G401.6 (cell line): ENCODE results near the gene KRTAP3-3.
"Not testable (repeated sequence)": the region's sequence is repeated elsewhere in the genome, so short reads cannot be mapped to it uniquely, and the experiment has no call there.

Source experiments
- FAIRE-seq: peaks from 2 replicates; lab custom pipeline; 2012; peaks lifted over from hg19 to GRCh38; lab: Jason Lieb, UNC

KRTAP3-3 gene

DNA sequence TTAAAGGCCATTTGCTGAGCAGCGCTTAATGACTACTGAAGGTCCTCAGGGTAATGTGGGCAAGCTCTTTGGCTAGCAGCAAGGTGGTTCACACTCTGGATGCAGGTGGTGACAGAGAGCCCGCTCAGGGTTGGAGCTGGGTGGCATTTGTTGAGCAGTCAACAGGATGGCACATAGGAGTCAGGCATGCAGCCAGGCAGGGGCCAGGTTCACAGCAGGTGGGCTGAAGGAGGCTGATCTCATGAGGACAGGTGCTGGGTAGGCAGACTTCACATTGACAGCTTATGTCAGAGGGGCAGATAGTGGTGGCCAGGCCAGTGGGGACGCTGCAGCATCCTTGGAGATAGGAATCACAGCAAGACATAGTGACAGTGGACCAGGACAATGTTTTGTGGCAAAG is 10.4 kb upstream of the KRTAP3-3 start:
- FAIRE-seq: no peak

DNA sequence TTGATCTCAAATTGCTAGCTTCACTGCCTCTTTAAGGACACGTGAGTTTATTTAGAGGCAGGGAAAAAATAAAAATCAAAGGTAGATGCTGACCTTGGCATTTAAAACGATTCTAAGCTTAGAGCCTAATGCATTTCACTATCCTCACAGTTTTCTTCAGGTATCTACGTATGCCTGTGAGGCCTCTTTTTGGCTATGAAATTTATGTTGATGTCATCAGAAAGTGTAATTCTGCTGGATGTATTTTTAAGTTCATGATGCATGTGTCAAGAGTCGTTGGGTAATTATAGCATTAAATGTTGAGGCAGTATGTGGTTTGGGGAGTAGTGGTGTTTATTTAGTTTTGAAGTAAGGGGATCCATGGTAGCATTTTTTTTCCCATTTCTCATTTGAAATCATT is 10.0 kb upstream of the KRTAP3-3 start:
- no peak for FAIRE-seq

DNA sequence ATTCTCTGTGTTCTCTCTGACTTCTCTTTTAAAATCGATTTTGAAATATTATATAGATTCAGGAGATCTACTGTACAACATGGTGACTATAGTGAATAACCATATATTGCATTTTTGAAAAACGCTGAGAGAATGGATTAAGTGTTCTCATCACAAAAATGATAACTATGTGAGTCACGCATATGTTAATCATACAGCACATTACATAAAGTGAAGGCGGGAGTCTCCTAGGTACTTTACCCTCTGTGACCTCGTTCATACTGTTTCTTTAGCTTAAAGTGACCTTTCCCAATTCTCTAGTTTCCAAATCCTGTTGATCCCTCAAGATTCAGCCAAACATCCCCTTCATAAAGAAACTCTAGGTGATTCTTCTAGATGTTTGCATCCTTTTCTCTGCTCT is 8.8 kb upstream of the KRTAP3-3 start:
- FAIRE-seq: no peak

DNA sequence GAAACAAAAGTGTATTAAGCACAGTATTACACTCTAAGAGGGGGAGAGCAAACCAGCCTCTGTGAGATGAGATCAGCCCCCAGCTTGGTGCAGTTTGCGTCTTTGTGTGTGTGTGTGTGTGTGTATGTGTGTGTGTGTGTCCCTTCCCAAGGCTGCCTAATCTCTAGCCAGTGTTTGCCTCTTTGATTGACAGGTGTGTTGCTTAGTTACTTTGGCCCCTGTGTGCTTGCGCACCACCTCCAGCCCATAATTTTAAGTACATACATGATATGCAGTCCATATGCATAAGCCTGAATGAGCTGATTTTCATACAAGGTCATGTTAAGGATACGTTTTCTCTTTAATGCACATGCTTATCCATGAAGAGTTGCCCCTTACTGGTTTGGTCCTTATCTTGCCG is 7.8 kb upstream of the KRTAP3-3 start:
- FAIRE-seq: no peak

DNA sequence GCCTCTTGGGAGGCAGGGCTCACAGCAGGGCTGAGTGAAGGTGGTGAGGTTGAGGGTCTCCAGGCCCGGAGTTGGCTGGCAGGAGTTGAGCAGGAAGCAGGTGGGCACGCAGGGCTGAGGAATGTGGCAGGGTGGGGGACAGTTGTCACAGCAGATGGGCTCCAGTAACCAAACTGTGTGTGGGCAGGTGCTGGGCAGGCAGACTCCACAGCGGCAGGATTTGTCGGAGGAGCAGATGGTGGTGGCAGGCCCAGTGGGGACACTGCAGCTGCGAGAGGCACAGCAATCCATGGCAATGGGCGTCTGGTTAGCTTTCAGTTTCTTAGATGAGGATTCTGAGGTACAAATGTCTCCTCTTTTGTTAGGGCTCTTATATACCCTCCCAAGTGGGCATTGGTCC is 5.6 kb upstream of the KRTAP3-3 start, which contains the start of gene KRTAP3-2:
KRTAP3-2 (minus strand) TSS at position 344 of the 400 bp plus-strand sequence; CDS start at position 291, 53 bp downstream.
- FAIRE-seq: not testable (repeated sequence)

DNA sequence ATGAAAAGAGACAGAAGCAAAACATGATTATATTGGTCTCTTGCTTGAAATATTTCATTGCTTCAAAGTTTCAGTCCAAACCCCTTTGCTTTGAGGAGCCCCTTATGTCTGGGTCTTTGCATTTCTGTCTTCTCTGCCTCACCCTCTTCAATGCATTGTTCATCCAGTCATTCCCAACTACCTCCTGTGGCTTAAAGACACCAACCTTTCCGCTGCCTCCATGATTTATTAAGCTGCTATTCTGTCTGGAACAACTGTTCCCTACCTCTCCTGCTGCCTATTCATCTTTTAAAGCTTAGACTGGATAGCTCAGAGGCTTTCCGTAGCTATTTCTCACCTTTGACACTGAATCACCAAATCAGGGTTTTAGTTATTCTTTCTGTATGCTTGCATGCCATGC is 3.4 kb upstream of the KRTAP3-3 start:
- no peak for FAIRE-seq

DNA sequence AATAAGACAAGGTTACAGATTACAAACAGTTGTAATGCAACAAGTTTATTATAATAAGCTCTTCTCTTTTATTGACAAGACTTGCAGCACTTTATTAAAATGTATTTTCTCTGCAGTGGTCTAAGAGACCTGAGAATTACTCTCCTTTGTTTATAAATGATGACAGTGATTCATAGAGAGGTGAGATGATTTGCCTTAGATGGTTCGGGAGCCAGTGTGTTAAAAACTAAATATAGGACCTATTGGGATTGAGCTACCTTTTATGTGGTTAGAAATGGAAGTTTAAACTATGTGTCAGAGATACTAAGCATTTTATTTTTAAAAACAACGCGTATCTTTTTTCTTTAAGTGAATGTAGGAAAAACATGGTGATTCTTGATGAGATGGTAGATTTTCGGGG is 2.9 kb upstream of the KRTAP3-3 start:
- no peak for FAIRE-seq

DNA sequence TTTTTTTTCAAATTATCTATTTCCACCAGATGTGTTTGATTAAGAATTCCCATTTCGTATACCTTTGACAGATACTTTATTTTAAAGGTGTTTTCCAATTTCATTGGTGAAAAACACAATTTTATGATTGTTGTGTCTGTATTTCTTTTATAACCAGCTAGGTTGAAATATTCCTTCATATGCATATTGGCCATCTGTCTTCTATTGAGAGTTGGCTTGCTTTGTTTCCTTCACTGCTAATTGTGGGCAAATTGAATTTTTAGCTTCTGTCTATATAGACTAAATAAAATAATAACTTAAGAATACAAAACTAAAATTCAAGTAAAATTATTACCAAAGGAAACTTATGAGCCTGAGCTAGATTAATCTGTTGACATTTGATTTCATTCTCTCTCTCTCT is 1.2 kb upstream of the KRTAP3-3 start:
- no peak for FAIRE-seq

DNA sequence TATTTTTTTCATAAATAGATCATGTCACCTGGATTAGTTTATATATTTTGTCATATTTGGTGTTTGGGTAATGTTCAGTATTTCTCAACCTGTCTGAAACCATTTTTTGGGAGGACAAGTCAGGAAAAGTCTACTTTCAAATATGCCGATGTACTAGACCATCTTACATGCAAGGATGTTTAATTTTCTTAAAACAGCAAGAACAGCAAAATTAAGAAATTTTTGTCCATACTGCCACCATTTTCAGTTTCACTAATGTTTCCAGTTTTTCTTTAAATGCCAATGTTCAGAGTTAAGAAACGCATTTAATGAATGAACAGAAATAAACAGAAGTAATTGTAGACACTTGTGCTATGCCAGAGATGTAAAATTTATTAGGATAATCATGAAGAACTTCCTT is 880 bp downstream of the KRTAP3-3 start:
- FAIRE-seq: no peak

DNA sequence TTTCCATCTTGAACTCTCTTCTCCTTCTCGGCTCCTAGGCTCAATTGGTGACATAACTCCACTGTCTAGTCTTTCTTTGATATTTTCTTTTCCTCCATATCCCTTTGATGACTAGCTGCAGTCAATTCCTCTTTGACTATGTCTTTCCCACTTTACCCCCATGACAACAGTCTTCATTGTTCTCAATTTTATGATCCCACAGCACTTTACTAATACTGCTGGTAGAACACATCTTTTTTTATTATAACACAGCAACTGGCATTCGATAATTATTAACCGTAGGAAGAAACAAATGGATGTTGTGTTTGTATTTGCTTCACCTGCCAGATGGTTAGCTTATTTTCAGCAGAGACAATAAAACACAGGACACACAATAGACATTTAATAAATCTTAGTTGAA is 1.3 kb downstream of the KRTAP3-3 start:
- no peak for FAIRE-seq

DNA sequence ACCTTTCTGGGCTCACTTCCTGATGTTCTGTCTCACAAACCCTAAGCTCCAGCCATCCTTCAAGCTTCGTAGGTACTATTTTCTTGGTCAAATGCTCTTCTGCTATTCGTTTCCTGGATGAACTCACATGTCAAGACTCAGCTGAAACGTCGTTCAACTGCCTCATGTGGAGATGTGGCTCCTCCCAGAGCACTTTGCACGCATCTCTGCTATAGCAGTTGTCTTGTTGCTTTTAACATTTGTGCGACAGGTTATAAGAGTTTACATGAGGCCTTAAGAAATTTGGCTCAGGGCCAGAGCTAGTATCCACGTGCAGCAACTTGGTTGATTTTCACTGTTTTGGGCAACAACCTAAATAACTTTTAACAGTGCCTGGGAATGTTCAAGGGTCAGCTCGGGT is 7.0 kb downstream of the KRTAP3-3 start:
- no peak for FAIRE-seq

DNA sequence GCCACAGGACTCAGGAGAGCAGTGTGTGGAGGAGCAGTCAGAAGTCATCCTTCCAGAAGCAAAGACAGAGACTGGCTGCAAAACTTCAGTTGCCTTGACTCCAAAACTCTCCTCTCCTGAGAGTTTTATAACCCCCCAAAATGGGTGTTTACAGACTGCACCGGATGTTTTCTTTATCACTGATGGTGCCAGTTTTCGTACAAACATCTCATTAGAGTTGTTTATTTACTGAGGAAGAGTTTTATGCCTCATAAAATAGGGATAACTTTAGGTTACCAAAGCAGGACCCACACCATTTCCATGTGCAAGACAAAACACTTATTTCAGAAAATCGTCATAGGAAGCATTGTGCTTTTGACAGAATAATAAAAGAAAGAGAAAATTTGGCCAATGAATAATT is 9.7 kb downstream of the KRTAP3-3 start, which contains the start of gene KRT40:
KRT40 (minus strand) TSS at position 101 of the 400 bp plus-strand sequence; CDS start at position 48, 53 bp downstream.
- FAIRE-seq: no peak

DNA sequence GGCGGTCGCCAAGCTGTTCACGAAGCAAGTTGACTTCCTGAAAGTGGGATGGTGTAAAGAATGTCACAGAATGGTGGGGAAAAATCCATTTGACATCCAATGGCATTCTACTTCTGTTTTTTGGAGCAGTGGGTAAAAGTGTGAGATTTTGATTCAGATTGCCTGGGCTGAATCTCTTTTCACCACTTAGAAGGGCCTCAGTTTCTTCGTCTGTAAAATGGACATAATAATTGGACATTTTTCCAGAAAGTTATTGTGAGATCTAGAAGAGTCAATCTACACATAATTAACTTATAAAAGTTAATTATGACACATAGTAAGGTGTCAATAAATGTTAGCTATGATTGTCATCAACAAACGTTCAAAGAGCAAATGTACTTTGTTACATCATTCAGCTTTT is 12.8 kb downstream of the KRTAP3-3 start:
- no peak for FAIRE-seq

DNA sequence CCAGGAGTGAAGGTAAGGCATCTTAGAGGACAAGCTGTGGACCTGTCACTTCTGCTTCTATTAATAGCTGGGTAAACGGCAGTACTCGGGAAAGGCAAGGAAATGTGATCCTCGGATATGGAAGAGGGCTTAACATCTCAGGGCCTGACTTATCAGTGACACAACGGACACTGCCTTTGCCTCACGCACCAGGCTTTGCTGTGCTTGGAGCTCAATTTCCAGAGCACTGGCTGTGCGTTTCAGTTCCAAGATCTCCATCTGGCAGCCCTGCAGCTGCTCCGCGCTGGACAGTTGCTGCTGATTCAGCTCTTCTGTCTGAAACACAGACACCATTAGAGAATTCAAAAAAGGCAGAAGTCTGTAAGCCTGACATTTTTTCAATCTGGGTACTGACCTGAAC is 13.4 kb downstream of the KRTAP3-3 start:
- no peak for FAIRE-seq

DNA sequence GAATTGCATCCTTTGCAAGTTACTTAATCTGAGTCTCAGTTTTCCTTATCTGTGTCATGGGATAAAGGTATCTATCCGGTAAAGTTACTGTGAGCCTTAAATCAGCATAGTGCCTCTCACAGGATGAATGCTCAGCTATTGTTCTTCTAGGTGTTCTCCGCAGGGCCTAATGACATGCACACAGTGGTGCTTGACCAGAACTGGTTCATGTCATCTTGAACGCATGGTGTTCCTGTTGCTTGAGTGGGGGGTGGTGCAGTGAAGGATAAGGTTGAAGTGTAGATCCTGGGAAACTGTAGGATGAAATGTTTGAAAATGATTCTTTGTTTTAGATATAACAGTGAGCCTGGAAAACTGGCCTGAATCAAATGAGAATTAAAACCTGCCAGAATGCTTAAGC is 13.8 kb downstream of the KRTAP3-3 start:
- no peak for FAIRE-seq

DNA sequence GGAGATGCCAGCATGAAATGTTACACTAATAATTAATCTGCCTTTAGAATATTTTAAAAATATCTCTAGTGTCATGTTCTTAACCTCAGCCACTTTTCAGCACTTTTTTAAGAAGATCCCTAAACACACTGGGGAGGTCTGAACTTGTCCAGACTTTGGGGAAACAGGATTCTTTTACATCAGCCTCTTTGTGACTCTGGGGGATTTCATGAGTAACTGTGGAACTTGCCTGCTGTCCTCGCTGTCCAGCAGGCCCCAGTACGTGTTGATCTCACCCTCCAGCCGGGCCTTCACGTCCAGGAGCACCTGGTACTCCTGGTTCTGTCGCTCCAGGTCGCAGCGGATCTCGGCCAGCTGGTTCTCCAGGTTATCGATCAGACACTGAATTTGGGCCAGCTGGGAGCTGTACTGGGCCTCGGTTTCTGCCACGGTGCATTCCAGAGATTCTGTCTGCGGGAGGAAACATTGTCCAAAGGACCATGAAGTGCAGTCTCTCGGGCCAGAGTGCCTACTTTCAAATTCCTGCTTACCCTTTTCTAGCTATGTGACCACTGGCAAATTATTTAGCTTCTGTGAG is 15.3 kb downstream of the KRTAP3-3 start:
- no peak for FAIRE-seq

DNA sequence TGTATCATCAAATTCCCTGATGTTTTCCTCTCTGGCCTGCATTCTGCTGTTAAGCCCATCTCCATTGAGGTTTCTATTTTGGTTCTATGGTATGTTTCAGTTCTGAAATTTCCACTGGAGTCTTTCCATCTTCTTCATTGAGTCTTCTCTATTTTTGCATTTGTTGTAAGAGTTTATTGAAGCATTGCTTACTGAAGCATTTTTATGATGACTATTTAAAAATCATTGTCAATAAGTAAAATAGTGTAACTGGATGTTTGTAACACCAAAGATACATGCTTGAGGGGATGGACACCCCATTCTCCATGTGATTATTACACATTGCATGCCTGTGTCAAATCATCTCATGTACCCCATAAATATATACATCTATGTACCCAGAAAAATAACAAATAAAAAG is 18.4 kb downstream of the KRTAP3-3 start:
- FAIRE-seq: no peak

DNA sequence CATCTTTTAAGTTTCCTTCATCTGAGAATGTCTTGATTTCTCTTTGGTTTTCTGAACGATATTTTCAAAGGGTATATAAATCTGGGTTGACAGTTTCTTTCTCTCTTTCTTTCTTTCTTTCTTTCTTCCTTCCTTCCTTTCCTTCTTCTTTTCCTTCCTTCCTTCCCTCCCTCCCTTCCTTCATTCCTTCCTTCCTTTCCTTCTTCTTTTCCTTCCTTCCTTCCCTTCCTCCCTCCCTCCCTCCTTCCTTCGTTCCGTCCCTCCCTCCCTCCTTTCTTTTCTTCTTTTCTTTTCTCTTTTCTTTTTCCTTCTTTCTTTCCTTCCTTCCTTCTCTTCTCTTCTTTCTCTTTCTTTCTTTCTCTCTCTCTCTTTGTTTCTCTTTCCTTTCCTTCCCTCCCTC is 19.6 kb downstream of the KRTAP3-3 start:
- no peak for FAIRE-seq

DNA sequence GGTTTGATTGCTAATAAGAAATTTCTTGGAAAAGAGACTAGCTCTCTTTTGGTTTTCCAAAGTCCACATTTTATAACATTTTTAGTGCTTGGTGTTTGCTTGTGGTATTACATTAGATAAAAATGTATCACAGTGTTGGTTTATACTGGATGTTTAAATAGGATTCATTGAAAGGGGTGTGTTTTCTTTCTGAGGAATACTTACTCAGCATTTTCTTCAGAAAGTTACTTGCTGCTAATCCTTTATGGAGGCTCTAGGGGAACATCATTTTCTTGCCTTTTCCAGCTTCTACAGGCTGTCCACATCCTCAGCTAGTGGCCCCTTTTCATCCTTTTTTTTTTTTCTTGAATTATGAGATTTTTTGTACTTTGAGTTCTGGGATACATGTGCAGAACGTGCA is 26.4 kb downstream of the KRTAP3-3 start:
- FAIRE-seq: no peak

DNA sequence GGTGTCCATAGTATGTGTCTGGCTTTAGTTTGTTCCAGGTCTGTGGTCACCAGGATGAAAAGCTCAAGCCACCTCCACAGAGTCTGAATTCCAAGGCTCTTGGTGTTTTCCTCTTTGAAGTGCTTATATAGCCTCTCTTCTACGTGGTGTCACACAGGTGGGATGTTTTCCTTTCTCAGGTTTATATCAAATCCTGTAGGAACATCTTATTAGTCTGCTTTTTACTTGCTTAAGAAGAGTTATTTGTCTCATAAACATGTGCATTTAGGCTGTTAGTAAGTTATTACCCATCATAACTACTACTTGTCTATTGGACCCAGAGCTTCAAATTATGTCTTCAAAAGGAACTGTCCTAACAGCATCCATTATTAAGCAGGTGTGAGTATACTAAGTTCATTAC is 27.1 kb downstream of the KRTAP3-3 start, which contains the start of gene KRT39:
KRT39 (minus strand) TSS at position 101 of the 400 bp plus-strand sequence; CDS start at position 9, 92 bp downstream.
- no peak for FAIRE-seq

DNA sequence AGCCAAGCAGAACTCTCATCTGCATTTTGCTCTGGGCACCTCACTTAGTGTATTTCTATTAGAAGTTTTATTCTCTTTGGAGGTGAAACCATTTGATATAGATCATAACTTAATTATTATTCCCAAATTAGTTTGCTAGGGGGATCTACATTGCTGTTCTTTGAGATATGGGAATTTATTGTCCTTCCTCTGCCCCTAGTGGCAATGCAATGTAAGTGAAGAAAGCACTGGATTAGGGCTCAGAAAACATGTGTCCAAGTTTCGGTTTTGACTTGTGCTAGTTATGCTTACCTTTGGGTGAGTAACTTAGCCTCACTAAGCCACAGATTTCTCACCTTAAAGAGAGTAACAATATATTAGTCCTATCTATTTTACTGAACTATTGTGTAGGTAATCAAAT is 30.1 kb downstream of the KRTAP3-3 start:
- no peak for FAIRE-seq

DNA sequence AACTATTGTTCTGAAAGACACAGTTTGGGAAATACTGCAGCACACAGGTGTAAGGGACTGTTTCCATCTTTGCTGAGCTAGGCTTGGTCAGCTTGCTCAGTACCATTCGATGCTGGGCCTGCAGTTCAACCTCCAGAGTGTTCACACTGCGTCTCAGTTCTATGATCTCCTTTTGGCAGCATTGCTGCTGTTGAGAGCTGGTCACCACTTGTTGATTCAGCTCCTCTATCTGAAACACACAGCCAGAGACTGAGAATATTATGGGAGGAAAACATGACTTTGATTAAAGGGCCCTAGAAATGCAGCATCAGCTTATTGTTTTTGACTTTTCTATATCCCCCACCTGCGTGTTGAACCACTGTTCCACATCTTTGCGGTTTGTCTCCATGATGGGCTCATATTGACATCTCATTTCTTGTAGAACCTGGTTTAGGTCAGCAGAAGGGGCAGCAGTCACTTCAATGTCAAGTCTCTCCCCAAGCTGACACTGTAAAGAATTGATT is 31.9 kb downstream of the KRTAP3-3 start:
- FAIRE-seq: no peak

DNA sequence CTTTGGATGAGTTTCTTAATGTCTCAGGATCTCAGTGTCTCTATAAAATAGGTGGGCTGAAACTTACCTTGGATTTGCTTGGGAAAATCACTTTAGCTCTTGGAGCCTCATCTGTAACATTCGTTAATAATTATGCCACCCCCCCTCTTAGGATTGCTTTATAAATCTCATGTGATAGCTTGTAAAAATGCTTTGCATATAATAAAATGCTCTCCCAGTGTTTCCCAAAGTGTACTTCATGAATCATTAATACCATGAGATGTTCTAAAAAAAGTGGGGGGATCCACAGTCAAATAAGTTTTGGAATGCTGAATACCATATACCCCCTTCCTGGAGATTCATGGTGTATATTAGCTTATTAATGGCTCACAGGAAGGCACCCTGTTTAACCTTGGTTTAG is 32.4 kb downstream of the KRTAP3-3 start:
- no peak for FAIRE-seq

DNA sequence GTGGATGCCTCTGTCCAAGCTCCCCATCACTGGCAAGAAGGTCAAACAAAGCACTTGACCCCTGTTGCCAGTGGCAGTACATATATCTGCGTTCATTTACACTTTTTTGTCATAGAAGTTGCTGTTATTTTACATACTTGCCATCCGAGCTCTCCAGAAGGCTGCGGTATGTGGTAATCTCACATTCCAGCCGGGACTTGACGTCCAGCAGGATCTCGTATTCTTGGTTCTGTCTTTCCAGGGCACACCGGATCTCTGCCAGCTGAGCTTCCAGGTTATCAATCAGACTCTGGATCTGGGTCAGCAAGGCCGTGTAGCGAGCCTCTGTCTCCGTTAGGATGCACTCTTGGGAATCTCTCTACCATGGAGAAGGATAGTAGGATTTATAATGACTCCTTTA is 33.8 kb downstream of the KRTAP3-3 start:
- no peak for FAIRE-seq
